Measurements from ENCODE around the gene PSG6. TPM values are rescaled to one million over a fixed set of nuclear protein-coding genes. Genes with fewer than 3 reads are reported as not detected.
"Not testable (repeated sequence)": the region's sequence is repeated elsewhere in the genome, so short reads cannot be mapped to it uniquely, and the experiment has no call there.

The PSG6 gene
- total RNA-seq = not detected
- long read RNA-seq = 0 reads

DNA sequence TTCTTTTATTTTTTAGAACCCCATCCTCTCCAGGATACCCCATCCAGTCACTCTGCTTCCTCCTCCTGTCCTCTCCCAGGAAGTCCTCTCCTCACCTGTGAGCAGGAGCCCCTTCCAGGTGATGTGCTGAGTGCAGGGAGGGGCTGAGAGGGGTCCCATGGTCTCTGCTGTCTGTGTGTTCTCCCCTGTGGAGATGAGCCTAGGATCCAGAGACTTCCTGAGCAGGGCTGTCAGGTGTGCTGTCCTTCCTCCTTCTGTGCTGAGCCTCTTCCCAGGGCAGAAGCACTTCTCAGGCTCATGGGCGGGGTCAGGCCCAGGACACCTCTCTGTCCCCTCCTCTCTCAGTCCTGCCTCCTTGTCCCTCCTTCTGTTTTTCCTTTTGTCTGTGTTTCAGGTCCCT is at the start of gene PSG6:
PSG6 (minus strand) TSS at position 261 of the 400 bp plus-strand sequence; CDS start at position 159, 102 bp downstream.
- DNase-seq (ENCODE audit: low spot score); intact Hi-C loops (cut with DNase I): not testable (repeated sequence)

GRCh38 chr19:42965176-42965575 is 47.5 kb upstream of the PSG6 start:
- intact Hi-C loops (cut with DNase I) = no loop called here
- no peak for DNase-seq (ENCODE audit: low spot score)

GRCh38 chr19:42961119-42961518 is 43.4 kb upstream of the PSG6 start:
- intact Hi-C loops (cut with DNase I) = no loop called here

DNA sequence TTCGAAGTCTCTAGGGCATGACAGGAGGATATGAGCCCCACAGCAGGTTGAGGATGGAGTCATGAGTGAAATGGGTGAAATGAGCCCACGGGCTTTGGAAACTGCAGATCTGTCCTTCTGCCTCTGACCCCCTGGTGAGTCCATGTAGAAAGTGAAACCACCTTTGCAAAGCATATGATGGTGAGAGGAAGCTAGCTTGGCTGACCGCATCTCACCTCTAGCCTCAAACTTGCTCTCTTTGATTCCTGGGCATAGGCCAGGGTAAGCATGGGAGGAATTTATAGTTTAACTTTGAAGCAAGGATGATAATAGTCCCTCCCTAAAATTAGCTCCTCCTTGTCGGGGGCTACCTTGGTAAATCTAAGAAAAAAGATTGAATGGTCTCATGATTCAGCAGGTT is 34.4 kb upstream of the PSG6 start:
- DNase-seq (ENCODE audit: low spot score); intact Hi-C loops (cut with DNase I): not testable (repeated sequence)

More at GRCh38 chr19:42961119-42961518, 43.4 kb upstream of the PSG6 start:
- DNase-seq (ENCODE audit: low spot score) = no peak

- DNase-seq (ENCODE audit: low spot score); intact Hi-C loops (cut with DNase I): not testable (repeated sequence)
Observed at GRCh38 chr19:42951476-42951875, 33.8 kb upstream of the PSG6 start.

DNA sequence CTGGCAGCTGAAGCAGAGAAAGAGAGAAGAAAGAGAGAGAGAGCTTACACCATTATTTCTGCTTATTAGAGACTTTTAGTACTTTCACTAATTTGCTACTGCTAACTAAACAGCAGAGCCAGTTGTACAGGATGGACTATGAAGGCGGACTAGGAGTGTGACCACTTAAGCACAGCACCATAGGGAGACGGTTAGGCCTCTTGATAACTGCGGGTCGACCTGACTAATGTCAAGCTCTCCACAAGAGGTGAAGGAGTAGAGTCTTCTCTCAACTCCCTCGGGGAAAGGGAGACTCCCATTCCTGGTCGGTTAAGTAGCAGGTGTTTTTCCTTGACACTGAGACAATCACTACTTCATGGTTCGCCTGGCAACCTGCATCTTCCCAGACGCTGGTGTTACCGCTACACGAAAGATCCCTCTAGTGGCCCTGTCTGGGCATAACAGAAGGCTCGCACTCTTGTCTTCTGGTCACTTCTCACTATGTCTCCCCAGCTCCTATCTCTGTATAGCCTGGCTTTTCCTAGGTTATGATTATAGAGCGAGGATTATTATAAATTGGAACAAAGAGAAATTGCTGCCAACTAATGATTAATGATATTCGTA is 24.6 kb upstream of the PSG6 start:
- intact Hi-C loops (cut with DNase I) = no loop called here
- DNase-seq (ENCODE audit: low spot score) = no peak

DNA sequence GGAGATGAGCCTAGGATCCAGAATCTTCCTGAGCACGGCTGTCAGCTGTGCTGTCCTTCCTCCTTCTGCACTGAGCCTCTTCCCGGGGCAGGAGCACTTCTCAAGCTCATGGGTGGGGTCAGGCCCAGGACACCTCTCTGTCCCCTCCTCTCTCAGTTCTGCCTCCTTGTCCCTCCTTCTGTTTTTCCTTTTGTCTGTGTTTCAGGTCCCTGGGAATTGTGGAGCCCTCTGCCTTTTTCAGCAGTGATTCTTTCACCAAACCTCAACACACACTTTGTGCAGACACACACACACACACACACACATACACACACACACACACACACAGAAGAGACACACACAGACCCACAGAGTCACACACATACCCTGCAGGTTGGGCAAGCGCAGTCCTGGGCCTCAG is 19.4 kb upstream of the PSG6 start, which contains the start of gene PSG7:
PSG7 (minus strand) TSS at position 101 of the 400 bp plus-strand sequence. CDS start 131 bp downstream, outside the sequence.
- intact Hi-C loops (cut with DNase I); DNase-seq (ENCODE audit: low spot score): not testable (repeated sequence)

DNA sequence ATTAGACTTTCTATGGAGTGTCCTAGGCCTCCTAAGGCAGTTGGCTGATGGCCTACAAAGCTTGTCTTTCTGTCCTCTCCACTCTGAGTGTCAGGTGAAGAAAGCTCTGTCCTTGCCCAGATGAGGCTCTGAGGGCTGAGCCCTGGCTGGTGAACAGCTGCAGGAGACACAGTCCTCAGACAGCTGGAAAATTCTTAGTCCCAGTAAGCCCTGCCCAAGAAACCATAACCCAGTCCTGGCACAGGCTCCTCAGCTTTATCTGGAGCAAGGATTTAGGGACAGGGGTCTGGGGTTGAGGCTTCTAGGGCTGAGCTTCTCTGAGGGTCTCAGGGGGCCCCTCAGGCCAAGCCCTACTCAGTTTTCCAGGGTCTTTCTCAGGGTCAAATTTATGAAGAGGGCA is 17.0 kb upstream of the PSG6 start:
- intact Hi-C loops (cut with DNase I); DNase-seq (ENCODE audit: low spot score): not testable (repeated sequence)

DNA sequence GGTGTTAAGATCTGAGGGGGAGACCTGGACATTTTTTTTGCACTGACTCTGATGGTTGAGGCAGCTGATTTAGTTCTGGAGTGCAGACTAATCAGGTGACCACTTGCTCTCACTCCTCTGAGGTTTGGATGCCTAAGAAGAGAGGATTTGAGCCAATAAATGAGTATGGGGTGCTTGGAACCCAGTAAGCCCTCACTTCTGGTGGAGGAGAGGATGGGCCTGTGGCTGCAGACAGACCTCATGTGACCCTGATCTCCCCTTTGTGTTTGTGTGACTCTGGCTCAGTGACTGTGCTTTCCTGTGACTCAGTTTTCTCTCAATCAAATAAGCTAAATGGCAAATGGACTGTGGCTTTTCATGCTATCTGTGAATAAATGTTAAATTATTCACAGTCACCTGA is 16.5 kb upstream of the PSG6 start:
- intact Hi-C loops (cut with DNase I); DNase-seq (ENCODE audit: low spot score): not testable (repeated sequence)

- intact Hi-C loops (cut with DNase I); DNase-seq (ENCODE audit: low spot score): not testable (repeated sequence)
Observed at GRCh38 chr19:42933412-42933811, 15.7 kb upstream of the PSG6 start.

DNA sequence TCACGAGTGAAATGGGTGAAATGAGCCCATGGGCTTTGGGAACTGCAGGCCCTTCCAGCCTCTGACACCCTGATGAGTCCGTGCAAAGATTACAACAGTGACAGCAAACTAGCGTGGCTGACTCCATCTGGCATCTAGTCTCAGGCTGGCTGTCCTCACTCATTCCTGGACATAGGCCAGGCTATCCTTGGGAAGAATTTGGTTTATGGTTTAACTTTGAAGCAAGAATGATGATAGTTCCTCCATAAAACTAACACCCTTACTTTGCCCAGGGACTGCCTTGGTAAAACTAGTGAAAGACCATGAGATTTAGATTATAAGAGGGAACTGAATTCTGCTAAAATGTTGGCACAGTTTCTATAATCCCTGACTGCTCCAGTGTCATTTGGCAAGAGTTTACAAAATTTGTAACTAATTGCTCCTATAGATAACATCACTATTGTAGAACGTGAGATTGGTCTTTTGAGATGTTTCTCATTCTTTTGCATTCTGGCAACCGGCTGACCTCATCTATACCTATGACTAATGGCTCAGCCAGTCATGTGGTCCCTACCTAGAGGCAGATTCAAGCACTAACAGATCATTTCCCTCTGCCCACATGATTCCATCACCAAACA is 14.9 kb upstream of the PSG6 start:
- DNase-seq (ENCODE audit: low spot score); intact Hi-C loops (cut with DNase I): not testable (repeated sequence)

DNA sequence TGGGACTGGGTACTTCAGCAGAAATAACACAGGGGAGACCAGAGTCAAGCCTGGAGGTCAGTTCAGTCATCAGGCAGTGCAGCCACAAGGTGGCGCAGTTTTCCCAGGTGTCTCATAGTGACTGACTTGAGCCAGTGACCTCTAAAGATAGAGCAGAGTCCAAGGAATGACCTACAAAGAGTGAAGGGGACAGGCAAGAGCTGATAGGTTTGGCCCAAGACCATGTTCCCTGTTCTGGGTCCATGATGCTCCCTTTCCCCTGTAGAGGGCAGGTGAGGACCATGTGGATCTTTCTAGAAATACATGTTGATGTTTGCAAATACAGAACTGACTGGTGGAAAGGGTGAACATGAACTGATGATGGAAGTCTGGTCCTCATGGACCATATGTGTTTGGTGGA is 12.5 kb upstream of the PSG6 start:
- DNase-seq (ENCODE audit: low spot score); intact Hi-C loops (cut with DNase I): not testable (repeated sequence)

DNA sequence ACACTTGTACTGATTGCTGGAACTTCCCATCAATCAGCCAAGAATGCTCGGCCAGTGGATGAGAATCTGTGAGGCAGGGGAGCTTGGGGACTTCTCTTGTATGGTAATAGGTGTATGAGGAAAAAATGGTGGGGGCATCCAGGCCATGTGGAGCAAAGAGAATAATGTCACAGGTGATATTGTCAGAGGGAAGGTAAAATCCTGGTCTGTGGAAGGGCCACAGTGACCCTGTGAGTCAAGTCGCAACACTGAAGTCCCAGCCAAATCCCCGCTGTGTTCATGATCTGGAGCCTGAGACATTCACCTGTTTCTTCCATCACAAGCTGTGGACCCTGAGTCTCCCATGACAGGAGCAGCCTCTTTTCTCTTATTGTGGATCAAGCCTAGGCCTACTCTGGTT is 11.2 kb upstream of the PSG6 start:
- intact Hi-C loops (cut with DNase I) = no loop called here
- DNase-seq (ENCODE audit: low spot score) = no peak

DNA sequence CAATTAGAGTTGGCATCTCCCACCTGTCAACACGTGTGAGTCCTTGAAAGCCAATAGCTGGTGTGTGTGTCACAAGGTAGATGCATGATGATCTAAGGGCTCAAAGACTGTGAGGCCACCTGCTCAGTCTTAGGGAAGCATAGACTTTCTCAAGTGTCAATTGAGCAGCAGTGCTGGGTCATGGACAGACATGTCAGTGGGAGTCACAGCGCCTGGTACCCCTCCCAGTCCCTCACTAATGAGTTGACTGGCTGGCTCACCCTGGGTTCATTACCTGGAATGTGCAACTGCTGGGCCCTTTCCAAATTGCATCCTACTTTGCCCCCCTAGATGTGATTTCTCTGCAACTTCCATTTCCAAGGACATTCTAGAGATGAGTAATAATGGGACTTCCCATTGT is 9.1 kb upstream of the PSG6 start:
- DNase-seq (ENCODE audit: low spot score) = no peak
- intact Hi-C loops (cut with DNase I) = no loop called here

GRCh38 chr19:42923106-42923505 is 5.4 kb upstream of the PSG6 start:
- DNase-seq (ENCODE audit: low spot score); intact Hi-C loops (cut with DNase I): not testable (repeated sequence)

GRCh38 chr19:42920971-42921370 is 3.3 kb upstream of the PSG6 start:
- intact Hi-C loops (cut with DNase I); DNase-seq (ENCODE audit: low spot score): not testable (repeated sequence)

DNA sequence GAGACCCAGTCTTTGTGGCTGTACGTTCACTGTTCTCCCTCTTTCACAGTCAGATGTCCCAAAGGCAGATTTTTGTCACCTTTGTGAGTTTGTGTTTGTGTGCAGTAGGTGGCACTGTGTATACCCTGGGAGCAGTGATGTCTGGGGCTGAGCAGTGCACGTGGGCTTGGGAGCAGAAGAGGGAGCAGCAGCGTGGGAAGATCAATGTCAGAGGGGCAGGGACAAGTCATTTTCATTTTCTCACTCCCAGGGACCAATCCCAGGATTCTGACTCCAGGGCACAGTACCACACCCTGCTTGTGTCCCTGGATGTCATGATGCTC is 2.0 kb upstream of the PSG6 start:
- intact Hi-C loops (cut with DNase I) = no loop called here

DNA sequence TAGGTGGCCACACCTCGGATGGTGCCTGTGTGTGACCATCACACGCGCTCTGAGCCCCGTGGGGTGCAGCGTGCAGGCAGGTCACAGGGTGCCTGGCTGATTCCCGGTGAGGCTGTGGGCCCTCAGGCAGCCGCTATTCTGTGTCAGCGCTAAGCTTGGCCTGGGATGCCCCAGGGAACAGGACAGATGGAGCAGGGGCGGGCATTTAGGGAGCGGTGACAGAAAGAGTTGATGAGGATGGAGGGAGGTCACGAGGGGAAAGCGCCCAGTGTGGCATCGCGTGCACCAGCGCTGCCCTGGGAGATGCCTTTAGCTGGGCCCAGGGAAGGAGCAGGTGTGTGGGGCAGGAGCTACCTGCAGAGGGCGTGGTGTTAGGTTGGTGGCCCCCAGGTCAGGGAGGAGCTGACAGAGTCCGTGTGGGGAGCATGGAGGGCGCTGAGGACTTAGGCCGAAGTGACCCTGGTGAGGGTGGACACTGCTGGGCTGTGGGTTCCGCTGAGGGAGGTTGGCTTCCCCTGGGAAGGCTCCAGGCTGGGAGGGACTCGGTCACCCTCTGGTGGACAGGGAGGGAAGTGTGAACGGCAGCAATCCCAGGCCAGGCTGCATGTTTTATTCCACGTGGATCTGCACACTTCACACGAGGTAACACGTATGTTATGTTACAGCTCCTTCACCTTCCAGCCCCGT is 1.5 kb upstream of the PSG6 start:
- intact Hi-C loops (cut with DNase I); DNase-seq (ENCODE audit: low spot score): not testable (repeated sequence)

More for the DNA sequence above, 2.0 kb upstream of the PSG6 start:
- no peak for DNase-seq (ENCODE audit: low spot score)

- intact Hi-C loops (cut with DNase I); DNase-seq (ENCODE audit: low spot score): not testable (repeated sequence)
Observed at GRCh38 chr19:42918377-42919069, 829 bp upstream of the PSG6 start.

- intact Hi-C loops (cut with DNase I) = not testable (repeated sequence)
Observed at GRCh38 chr19:42916931-42917330, 763 bp downstream of the PSG6 start.

More at GRCh38 chr19:42916931-42917330, 763 bp downstream of the PSG6 start:
- not testable (repeated sequence) for DNase-seq (ENCODE audit: low spot score)

Measured in cardiac septum (tissue), 1 donor.